ENCODE measurements around the gene THAP3. TPM values are rescaled to one million over a fixed set of nuclear protein-coding genes. Genes with fewer than 3 reads are reported as not detected.
"Not testable (repeated sequence)": the region's sequence is repeated elsewhere in the genome, so short reads cannot be mapped to it uniquely, and the experiment has no call there.

THAP3 gene
- total RNA-seq, 1 donor from 2014 or later, result 24.6 TPM

DNA sequence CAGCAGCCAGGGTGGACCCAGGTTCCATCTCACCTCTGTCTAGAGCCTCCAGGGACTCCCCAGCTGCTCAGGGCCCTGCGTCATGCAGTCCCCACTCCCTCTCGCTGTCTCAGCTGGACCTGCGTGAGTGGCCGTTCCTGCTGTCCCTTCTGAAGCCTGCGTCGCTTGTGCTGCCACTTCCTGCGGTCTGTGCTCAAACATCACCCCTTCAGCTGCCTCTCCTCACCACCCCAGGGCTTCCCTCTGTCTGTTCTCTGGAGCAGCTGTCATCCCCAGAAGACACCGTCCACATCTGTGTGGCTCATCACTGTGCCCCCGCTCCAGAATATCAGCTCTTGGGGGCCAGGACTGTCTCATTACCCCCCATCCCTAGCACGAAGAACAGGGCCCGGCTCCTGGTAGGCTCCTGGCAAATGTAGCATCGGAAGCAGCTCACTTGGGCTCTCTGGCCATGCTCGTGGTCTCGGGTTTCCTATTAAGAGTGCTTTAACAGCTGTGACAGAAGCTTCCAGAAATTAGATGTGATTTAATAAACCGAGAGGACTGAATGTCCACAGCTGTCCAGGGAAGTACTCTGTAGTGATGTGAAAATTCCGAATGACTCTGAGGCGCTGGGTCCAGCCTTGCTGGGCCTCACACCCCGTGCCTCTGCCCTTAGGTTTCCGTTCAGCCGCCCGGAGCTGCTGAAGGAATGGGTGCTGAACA is 3.3 kb downstream of the THAP3 start:
- H3K4me3 Mint-ChIP-seq, result peak overlapping the region; percentile 5
- H3K27ac Mint-ChIP-seq, result peak overlapping the region; percentile 46
- DNase-seq, result no peak
- peaks cover 29% of the 10 kb centered on the region for H3K4me1 Mint-ChIP-seq
- H3K9me3 Mint-ChIP-seq, result no peaks in the 10 kb centered on the region
- no peaks in the 10 kb centered on the region for H3K27me3 Mint-ChIP-seq
- intact Hi-C loops (cut with micrococcal nuclease), result no loop called here
- H3K36me3 Mint-ChIP-seq (ENCODE audit: low read depth), result peaks cover 34% of the 10 kb centered on the region

DNA sequence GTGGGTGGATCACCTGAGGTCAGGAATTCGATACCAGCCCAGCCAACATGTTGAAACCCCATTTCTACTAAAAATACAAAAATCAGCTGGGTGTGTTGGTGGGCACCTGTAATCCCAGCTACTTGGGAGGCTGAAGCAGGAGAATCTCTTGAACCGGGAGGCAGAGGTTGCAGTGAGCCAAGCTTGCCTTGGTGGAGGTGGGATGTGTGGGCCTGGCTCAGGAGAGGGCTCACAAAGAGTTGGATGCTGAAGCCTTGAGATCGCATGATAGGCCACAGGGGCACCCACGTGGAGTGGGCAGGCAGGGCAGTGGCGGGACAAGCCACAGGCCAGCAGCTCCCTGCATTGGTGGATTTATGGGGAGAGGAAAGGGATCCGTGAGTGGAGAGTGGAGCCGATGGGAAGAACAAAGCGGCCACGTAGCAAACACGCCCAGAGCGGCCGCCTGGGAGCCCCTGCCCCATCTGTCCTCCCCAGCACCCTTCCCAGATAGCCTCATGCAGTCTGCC is 4.4 kb downstream of the THAP3 start:
- Mint-ChIP-seq H3K9me3 (no peaks in the 10 kb centered on the region), H3K27me3 (no peaks in the 10 kb centered on the region), H3K4me3 (no peak overlapping the region), H3K4me1 (peaks cover 25% of the 10 kb centered on the region), H3K36me3 (ENCODE audit: low read depth) (peaks cover 36% of the 10 kb centered on the region), H3K27ac (no peak overlapping the region)
- intact Hi-C loops (cut with micrococcal nuclease), result no loop called here
- DNase-seq, result no peak

DNA sequence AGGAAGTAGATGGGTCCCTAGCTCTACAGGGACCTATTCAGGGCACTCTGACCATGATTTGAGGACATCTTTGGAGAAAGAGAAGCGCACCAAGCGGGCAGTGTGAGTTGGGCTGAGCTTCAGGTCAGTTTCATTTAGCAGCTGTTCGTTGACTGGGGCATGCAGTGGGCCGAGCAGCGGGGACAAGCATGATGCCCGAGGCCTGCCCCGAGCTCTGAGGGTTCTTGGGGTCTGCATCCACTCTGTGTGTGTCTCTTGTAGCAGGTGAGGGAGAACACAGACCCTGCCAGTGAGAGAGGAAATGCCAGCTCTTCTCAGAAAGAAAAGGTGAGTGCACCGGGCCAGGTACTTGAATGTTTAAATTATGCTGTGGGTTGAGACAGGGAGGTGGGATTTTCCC is 5.4 kb downstream of the THAP3 start:
- H3K4me3 Mint-ChIP-seq, result no peak overlapping the region
- H3K27me3 Mint-ChIP-seq, result no peaks in the 10 kb centered on the region
- no peak for DNase-seq
- intact Hi-C loops (cut with micrococcal nuclease), result no loop called here
- no peaks in the 10 kb centered on the region for H3K9me3 Mint-ChIP-seq
- H3K4me1 Mint-ChIP-seq, result peaks cover 21% of the 10 kb centered on the region
- peaks cover 40% of the 10 kb centered on the region for H3K36me3 Mint-ChIP-seq (ENCODE audit: low read depth)
- H3K27ac Mint-ChIP-seq, result no peak overlapping the region

DNA sequence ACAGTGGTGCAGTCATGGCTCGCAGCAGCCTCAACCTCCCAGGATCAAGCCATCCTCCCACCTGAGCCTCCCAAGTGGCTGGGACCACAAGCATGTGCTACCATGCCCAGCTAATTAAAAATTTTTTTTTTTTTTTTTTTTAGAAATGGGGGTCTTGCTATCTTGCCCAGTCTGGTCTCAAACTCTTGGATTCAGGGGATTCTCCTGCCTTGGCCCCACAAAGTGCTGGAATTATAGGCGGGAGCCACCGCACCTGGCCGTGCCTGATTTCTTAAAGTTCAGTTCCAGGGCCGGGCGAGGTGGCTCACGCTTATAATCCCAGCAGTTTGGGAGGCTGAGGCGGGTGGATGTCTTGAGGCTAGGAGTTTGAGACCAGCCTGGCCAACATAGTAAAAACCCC is 6.4 kb downstream of the THAP3 start:
- H3K27ac Mint-ChIP-seq, result no peak overlapping the region
- peaks cover 39% of the 10 kb centered on the region for H3K36me3 Mint-ChIP-seq (ENCODE audit: low read depth)
- no peak for DNase-seq
- H3K9me3 Mint-ChIP-seq, result no peaks in the 10 kb centered on the region
- H3K4me1 Mint-ChIP-seq, result peaks cover 17% of the 10 kb centered on the region
- intact Hi-C loops (cut with micrococcal nuclease), result no loop called here
- H3K27me3 Mint-ChIP-seq, result no peaks in the 10 kb centered on the region
- H3K4me3 Mint-ChIP-seq, result no peak overlapping the region

DNA sequence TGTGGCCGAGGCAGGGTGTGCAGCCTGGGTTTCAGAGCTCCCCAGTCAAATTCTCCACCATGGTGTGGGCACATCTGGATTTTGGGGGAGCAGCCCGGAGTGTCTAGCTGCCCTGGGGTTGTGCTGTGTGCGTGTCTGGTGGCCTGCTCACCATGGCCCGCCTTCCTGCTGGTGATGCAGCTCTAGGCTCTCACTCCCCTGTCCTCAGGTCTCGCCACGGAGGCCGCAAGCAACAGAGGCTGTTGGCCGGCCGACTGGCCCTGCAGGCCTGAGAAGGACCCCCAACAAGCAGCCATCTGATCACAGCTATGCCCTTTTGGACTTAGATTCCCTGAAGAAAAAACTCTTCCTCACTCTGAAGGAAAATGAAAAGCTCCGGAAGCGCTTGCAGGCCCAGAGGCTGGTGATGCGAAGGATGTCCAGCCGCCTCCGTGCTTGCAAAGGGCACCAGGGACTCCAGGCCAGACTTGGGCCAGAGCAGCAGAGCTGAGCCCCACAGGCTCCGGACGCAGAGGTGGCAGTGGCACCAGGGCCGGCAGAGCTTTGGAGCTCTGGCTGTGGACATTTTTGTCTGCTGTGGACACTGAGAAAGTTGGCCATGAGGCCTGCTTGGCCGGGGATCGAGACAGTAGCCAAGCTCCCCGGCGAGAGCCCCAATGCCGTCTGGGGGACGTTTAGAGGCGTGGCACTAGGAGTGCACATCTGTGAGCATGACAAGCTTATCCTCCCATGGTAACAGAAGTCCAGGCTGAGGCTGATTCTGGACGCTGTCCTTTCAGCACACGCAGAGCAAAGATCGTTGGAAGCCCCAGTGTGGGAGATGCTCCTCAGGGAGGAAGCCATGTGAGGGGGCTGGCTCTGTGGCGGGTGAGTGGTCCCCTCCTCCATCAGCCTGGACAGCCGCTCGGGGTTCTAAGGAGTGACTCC is 8.2 kb downstream of the THAP3 start:
- Mint-ChIP-seq H3K27ac (no peak overlapping the region), H3K36me3 (ENCODE audit: low read depth) (peaks cover 39% of the 10 kb centered on the region), H3K27me3 (no peaks in the 10 kb centered on the region), H3K4me3 (no peak overlapping the region), H3K9me3 (no peaks in the 10 kb centered on the region), H3K4me1 (peaks cover 4% of the 10 kb centered on the region)
- no peak for DNase-seq
- intact Hi-C loops (cut with micrococcal nuclease), result no loop called here

- peak; percentile 78 for DNase-seq
- no peak overlapping the region for H3K27ac Mint-ChIP-seq
- intact Hi-C loops (cut with micrococcal nuclease), result no loop called here
These were observed 9.8 kb downstream of the THAP3 start for GRCh38 chr1:6634371-6635052.

GRCh38 chr1:6635161-6635909 is 10.7 kb downstream of the THAP3 start:
- Mint-ChIP-seq H3K27ac (no peak overlapping the region), H3K9me3 (no peaks in the 10 kb centered on the region), H3K36me3 (ENCODE audit: low read depth) (peaks cover 33% of the 10 kb centered on the region), H3K27me3 (no peaks in the 10 kb centered on the region), H3K4me1 (no peaks in the 10 kb centered on the region), H3K4me3 (no peak overlapping the region)
- no peak for DNase-seq
- intact Hi-C loops (cut with micrococcal nuclease), result no loop called here

More at GRCh38 chr1:6634371-6635052, 9.8 kb downstream of the THAP3 start:
- Mint-ChIP-seq H3K36me3 (ENCODE audit: low read depth) (peaks cover 38% of the 10 kb centered on the region), H3K27me3 (no peaks in the 10 kb centered on the region), H3K9me3 (no peaks in the 10 kb centered on the region), H3K4me1 (peaks cover 3% of the 10 kb centered on the region), H3K4me3 (no peak overlapping the region)

DNA sequence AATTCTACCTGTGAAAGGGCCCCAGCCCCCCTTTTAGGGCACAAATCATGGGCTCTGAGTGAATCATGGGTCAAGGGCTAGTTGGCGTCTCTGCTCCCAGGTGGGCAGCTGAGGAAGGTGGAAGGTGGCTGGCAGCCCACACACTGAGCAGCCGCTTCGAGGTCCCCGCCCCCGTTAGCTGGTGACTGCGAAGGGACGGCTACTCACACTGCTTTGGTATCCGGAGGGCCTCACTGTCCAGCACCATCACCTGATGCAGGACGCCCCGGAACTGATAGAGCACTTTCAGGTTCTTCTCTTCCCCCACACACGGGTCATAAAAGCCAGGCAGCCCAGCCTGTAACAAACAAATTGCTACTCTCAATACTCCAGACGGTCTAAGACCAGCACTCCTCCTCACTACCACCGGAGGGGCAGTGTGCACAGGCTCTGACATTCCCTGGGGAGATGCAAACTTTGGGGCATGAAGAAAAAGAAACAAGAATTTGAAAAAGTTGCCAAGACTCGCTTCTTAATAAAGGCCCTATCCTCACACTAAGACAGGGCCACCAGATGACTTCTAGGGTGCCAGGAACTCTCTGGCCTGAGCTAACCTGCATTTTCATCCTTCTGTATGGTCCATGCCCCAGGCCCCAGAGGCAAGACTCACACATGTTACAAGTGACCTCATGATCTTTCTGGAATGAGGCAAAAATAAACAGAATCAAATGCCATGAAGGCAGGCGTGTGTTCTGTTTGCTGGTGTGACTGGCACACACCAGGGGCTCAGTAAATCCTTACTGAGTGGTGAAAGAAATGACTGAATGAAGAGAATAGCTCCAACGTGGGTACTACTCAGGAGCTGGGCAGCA is 11.5 kb downstream of the THAP3 start:
- intact Hi-C loops (cut with micrococcal nuclease), result no loop called here
- H3K9me3 Mint-ChIP-seq, result no peaks in the 10 kb centered on the region
- no peak overlapping the region for H3K4me3 Mint-ChIP-seq
- peak overlapping the region; percentile 45 for H3K27ac Mint-ChIP-seq
- peaks cover 32% of the 10 kb centered on the region for H3K36me3 Mint-ChIP-seq (ENCODE audit: low read depth)
- DNase-seq, result no peak
- H3K27me3 Mint-ChIP-seq, result no peaks in the 10 kb centered on the region
- no peaks in the 10 kb centered on the region for H3K4me1 Mint-ChIP-seq

DNA sequence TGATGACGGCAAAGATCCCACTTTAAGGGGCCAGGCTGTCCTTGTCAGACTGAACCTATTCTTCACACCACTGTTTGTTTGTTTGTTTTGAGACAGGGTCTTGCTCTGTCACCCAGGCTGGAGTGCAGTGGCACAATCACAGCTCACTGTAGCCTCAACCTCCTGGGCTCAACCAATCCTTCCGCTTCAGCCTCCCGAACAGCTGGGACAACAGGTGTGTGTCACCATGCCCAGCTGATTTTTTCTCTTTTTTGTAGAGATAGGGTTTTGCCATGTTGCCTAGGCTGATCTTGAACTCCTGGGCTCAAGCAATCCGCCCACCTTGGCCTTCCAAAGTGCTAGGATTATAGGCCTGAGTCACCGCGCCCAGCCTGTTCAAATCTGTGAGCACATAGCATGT is 12.1 kb downstream of the THAP3 start:
- H3K4me1 Mint-ChIP-seq; H3K4me3 Mint-ChIP-seq; intact Hi-C loops (cut with micrococcal nuclease); DNase-seq; H3K9me3 Mint-ChIP-seq; H3K27ac Mint-ChIP-seq; H3K27me3 Mint-ChIP-seq: not testable (repeated sequence)
- peaks cover 35% of the 10 kb centered on the region for H3K36me3 Mint-ChIP-seq (ENCODE audit: low read depth)

GRCh38 chr1:6637770-6638169 is 13.1 kb downstream of the THAP3 start:
- Mint-ChIP-seq H3K4me1 (no peaks in the 10 kb centered on the region), H3K27ac (no peak overlapping the region), H3K9me3 (no peaks in the 10 kb centered on the region), H3K4me3 (no peak overlapping the region), H3K36me3 (ENCODE audit: low read depth) (peaks cover 37% of the 10 kb centered on the region), H3K27me3 (no peaks in the 10 kb centered on the region)
- DNase-seq, result no peak
- intact Hi-C loops (cut with micrococcal nuclease), result no loop called here

- Mint-ChIP-seq H3K4me3 (no peak overlapping the region), H3K36me3 (ENCODE audit: low read depth) (peaks cover 36% of the 10 kb centered on the region)
- intact Hi-C loops (cut with micrococcal nuclease), result no loop called here
These were observed 13.6 kb downstream of the THAP3 start for GRCh38 chr1:6638226-6638625.

DNA sequence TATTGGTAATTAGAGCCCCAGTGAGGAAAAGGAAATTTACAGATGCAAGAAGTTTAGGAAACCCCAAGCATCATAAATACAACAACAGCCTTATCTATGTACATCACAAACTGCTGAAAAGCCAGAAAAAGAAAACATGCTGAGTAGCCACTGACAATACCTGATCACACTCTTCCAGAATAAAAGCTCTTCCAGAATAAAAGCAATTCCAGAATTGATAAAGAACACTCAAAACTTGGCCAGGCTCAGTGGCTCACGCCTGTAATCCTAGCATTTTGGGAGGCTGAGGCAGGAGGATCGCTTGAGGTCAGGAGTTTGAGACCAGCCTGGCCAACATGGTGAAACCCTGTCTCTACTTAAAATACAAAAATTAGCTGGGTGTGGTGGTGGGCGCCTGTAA is 16.2 kb downstream of the THAP3 start:
- H3K4me1 Mint-ChIP-seq; DNase-seq; H3K27ac Mint-ChIP-seq; H3K9me3 Mint-ChIP-seq; H3K27me3 Mint-ChIP-seq; intact Hi-C loops (cut with micrococcal nuclease); H3K4me3 Mint-ChIP-seq: not testable (repeated sequence)
- peaks cover 34% of the 10 kb centered on the region for H3K36me3 Mint-ChIP-seq (ENCODE audit: low read depth)

More at GRCh38 chr1:6638226-6638625, 13.6 kb downstream of the THAP3 start:
- H3K4me1 Mint-ChIP-seq, result no peaks in the 10 kb centered on the region
- no peaks in the 10 kb centered on the region for H3K9me3 Mint-ChIP-seq
- H3K27me3 Mint-ChIP-seq, result no peaks in the 10 kb centered on the region
- DNase-seq, result no peak
- H3K27ac Mint-ChIP-seq, result no peak overlapping the region
